DND-41 (cell line): ENCODE data around the gene KASH5.

Experiments
- ATAC-seq: fragments of 200-7000 bp; cut with Tn5 transposase; 3 replicates; pipeline ENCODE4 v1.9.1; 2021; ENCODE audit warnings: low read depth; ENCODE audit not compliant: insufficient read depth
- DNase-seq: peaks from one replicate; pipeline ENCODE4 v3.0.0-alpha.2; 2020
- H2AFZ ChIP-seq: 2 replicates; pipeline ENCODE4 v1.6.0; 2012; ENCODE audit warnings: low read depth, low read length
- H3K27ac ChIP-seq: 2 replicates; pipeline ENCODE4 v1.5.1; 2012; ENCODE audit warnings: low read length, inconsistent platforms
- H3K27me3 ChIP-seq: fragments of 200-600 bp; sonication (generic); 2 replicates; pipeline ENCODE4 v1.6.0; 2012; ENCODE audit warnings: low read length, mild to moderate bottlenecking, inconsistent platforms; ENCODE audit not compliant: insufficient read depth, poor library complexity
- H3K36me3 ChIP-seq: 2 replicates; pipeline ENCODE4 v1.5.1; 2012; ENCODE audit warnings: low read length, inconsistent platforms; ENCODE audit not compliant: insufficient read depth
- H3K4me1 ChIP-seq: 2 replicates; pipeline ENCODE4 v1.5.1; 2012; ENCODE audit warnings: mild to moderate bottlenecking, low read length; ENCODE audit not compliant: insufficient read depth
- H3K4me2 ChIP-seq: 2 replicates; pipeline ENCODE4 v1.6.0; 2012; ENCODE audit warnings: mild to moderate bottlenecking, moderate library complexity, low read length, inconsistent platforms; ENCODE audit not compliant: insufficient read depth
- H3K4me3 ChIP-seq, 2 experiments: fragments of 200-600 bp in 1 of 2; shearing (Covaris generic) in 1 of 2; 2 replicates each; pipeline ENCODE4 v1.5.1; 2012 to 2016; ENCODE audit warnings: inconsistent platforms in 2 of 2, low read length in 2 of 2, mild to moderate bottlenecking in 2 of 2, low read depth in 1 of 2, moderate library complexity in 1 of 2
- H3K79me2 ChIP-seq: 2 replicates; pipeline ENCODE4 v1.6.0; 2012; ENCODE audit warnings: low read length, inconsistent platforms; ENCODE audit not compliant: insufficient read depth
- H3K9ac ChIP-seq: 2 replicates; pipeline ENCODE4 v1.6.0; 2012; ENCODE audit warnings: low read depth, mild to moderate bottlenecking, inconsistent platforms, low read length, moderate library complexity
- H3K9me3 ChIP-seq: 2 replicates; pipeline ENCODE4 v1.5.1; 2012; ENCODE audit warnings: low read length, moderate library complexity, mild to moderate bottlenecking, inconsistent platforms; ENCODE audit not compliant: insufficient read depth, severe bottlenecking
- H4K20me1 ChIP-seq: 2 replicates; pipeline ENCODE4 v1.6.0; 2012; ENCODE audit warnings: low read length; ENCODE audit not compliant: insufficient read depth
- CTCF ChIP-seq: IDR thresholded peaks from 2 replicates; pipeline ENCODE4 v1.5.1; 2012; ENCODE audit warnings: borderline replicate concordance, low read length, moderate library complexity, mild to moderate bottlenecking; ENCODE audit not compliant: poor library complexity, severe bottlenecking; ENCODE audit errors: extremely low read depth
- EZH2 ChIP-seq: IDR thresholded peaks from 3 replicates; pipeline ENCODE4 v1.6.1; 2012; ENCODE audit warnings: borderline replicate concordance, low read depth, mild to moderate bottlenecking, moderate library complexity, low read length, inconsistent platforms; ENCODE audit not compliant: severe bottlenecking

Gene KASH5

DNA sequence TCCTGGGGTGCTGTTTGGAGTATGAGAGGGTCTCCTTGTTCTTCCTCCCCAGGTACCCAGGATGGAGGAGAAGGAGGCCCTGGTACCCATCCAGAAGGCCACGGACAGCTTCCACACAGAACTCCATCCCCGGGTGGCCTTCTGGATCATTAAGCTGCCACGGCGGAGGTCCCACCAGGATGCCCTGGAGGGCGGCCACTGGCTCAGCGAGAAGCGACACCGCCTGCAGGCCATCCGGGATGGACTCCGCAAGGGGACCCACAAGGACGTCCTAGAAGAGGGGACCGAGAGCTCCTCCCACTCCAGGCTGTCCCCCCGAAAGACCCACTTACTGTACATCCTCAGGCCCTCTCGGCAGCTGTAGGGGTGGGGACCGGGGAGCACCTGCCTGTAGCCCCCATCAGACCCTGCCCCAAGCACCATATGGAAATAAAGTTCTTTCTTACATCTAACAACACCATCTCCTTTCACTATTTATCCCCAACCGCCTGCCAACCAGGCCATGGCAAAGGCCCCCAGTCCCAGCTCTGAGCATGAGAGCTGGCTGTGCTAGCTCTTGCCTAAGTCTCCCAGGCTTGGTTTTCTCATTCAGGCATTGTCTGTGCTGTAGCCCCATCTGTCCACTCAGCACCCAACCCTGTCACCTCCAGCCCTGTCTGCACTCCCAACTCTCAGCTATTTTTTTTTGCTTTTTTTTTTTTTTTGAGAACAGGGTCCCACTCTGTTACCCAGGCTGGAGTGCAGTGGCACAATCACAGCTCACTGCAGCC, 13.2 kb upstream of the KASH5 start:
- no peak overlapping the region for H3K9ac ChIP-seq
- TF ChIP-seq EZH2 (no peak), CTCF (no peak)
- DNase-seq (no peak), ATAC-seq (no peak)
- H3K36me3 ChIP-seq = no peaks in the 10 kb centered on the region
- H3K4me3 ChIP-seq = no peak overlapping the region
- no peaks in the 10 kb centered on the region for H3K79me2 ChIP-seq
- H4K20me1 ChIP-seq = no peaks in the 10 kb centered on the region
- peaks cover under 1% of the 10 kb centered on the region for H3K9me3 ChIP-seq
- H3K27ac ChIP-seq = no peak overlapping the region
- no peak overlapping the region for H2AFZ ChIP-seq
- H3K4me1 ChIP-seq = no peaks in the 10 kb centered on the region
- H3K4me2 ChIP-seq = no peak overlapping the region
- no peaks in the 10 kb centered on the region for H3K27me3 ChIP-seq

- Histone ChIP-seq H3K4me2 (no peak overlapping the region), H3K79me2 (no peaks in the 10 kb centered on the region), H2AFZ (no peak overlapping the region), H3K27me3 (no peaks in the 10 kb centered on the region), H4K20me1 (no peaks in the 10 kb centered on the region), H3K36me3 (no peaks in the 10 kb centered on the region), H3K9me3 (no peaks in the 10 kb centered on the region), H3K27ac (no peak overlapping the region), H3K4me1 (no peaks in the 10 kb centered on the region), H3K4me3 (no peak overlapping the region), H3K9ac (no peak overlapping the region)
- TF ChIP-seq EZH2 (no peak), CTCF (no peak)
- DNase-seq (no peak), ATAC-seq (no peak)
Observed at GRCh38 chr19:49378512-49378911, 9.5 kb upstream of the KASH5 start.

DNA sequence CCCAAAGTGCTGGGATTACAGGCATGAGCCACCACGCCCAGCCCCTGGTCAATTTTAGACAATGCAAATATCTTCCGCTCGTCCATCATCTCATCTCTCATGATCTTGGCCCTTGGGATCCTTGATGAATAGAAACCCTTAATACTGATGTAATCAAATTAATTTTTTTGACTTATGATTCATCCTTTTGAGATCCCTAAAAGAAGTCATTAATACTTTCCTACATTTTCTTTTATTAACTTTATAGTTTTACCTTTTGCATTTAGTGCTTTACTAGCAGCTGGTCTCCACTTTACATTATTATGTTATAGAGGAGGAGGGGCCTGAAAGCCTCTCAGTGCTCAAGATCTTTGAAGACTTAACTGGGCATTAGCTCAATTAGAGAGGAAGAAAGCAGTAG, 7.7 kb upstream of the KASH5 start:
- H3K4me2 ChIP-seq = no peak overlapping the region
- H3K27ac ChIP-seq = no peak overlapping the region
- TF ChIP-seq EZH2 (no peak), CTCF (no peak)

More for the DNA sequence above, 7.7 kb upstream of the KASH5 start:
- Histone ChIP-seq H3K4me1 (no peaks in the 10 kb centered on the region), H3K79me2 (no peaks in the 10 kb centered on the region), H4K20me1 (no peaks in the 10 kb centered on the region), H3K9me3 (no peaks in the 10 kb centered on the region), H3K27me3 (no peaks in the 10 kb centered on the region), H3K4me3 (no peak overlapping the region), H3K36me3 (no peaks in the 10 kb centered on the region), H3K9ac (no peak overlapping the region), H2AFZ (no peak overlapping the region)
- DNase-seq (no peak), ATAC-seq (no peak)
